ENCODE data around the gene ANKRD18B. TPM values are rescaled to one million over a fixed set of nuclear protein-coding genes. Genes with fewer than 3 reads are reported as not detected.
A peak's percentile ranks its signal among the peaks of the same experiment; 100 is the strongest.
"Not testable (repeated sequence)": the region's sequence is repeated elsewhere in the genome, so short reads cannot be mapped to it uniquely, and the experiment has no call there.

ANKRD18B gene
- total and polyA plus RNA-seq, 8 donors: 0.14 to 1.3 (median 0.52) TPM

DNA sequence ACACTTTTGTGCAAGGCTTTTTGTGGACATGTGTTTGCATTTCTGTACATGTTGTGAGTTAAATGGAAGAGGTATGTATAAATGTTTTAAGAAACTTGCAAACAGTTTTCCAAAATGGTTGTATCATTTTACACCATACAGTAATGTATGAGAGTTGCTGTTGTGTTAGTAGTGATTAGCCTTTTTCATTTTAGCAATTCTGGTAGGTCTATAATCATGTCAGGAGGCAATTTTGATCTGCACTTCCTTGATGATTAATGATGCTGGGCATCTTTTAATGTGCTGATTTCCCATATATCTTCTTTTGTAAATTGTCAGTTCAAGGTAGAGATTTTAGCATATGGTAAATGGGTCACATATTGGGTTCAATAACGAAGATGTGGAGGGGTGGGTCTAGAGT, 87.3 kb downstream of the ANKRD18B start:
- TF ChIP-seq, protein P1, sequence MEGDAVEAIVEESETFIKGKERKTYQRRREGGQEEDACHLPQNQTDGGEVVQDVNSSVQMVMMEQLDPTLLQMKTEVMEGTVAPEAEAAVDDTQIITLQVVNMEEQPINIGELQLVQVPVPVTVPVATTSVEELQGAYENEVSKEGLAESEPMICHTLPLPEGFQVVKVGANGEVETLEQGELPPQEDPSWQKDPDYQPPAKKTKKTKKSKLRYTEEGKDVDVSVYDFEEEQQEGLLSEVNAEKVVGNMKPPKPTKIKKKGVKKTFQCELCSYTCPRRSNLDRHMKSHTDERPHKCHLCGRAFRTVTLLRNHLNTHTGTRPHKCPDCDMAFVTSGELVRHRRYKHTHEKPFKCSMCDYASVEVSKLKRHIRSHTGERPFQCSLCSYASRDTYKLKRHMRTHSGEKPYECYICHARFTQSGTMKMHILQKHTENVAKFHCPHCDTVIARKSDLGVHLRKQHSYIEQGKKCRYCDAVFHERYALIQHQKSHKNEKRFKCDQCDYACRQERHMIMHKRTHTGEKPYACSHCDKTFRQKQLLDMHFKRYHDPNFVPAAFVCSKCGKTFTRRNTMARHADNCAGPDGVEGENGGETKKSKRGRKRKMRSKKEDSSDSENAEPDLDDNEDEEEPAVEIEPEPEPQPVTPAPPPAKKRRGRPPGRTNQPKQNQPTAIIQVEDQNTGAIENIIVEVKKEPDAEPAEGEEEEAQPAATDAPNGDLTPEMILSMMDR (IDR thresholded peaks at IDR 0.05): no peak
- H3K27me3 ChIP-seq: no peaks in the 10 kb centered on the region
- DNase-seq (no peak), ATAC-seq (no peak)
- no peak overlapping the region for H3K27ac ChIP-seq
- H3K9me3 ChIP-seq: peaks cover 0 to 11% of the 10 kb centered on the region in 2 donors
- H3K4me1 ChIP-seq: no peaks in the 10 kb centered on the region
- H3K4me3 ChIP-seq: no peak overlapping the region
- intact Hi-C loops (cut with DNase I): no loop called here
- no peaks in the 10 kb centered on the region for H3K36me3 ChIP-seq

DNA sequence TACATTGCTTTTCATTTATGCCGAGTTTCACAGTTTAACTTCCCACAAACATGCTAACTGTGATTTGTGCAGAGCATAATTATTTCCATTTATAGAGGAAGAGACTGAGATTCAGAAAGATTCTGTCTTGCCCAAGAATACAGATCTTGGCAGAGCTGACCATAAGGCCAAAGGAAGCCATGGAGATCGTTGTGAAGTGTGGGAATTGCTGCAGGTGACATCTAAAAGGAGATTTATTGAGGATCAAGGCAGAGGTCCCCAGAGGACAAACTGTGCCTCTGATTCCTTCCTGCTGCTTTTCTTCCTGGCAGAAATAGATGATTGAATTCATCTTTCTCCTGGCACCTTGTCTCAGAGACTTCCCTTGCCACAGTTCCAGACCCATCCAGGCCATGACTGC, 88.4 kb downstream of the ANKRD18B start:
- intact Hi-C loops (cut with DNase I); H3K4me3 ChIP-seq; H3K4me1 ChIP-seq; DNase-seq; H3K27ac ChIP-seq; ATAC-seq; H3K27me3 ChIP-seq; H3K36me3 ChIP-seq: not testable (repeated sequence)
- H3K9me3 ChIP-seq: peaks cover 0 to 11% of the 10 kb centered on the region in 2 donors

DNA sequence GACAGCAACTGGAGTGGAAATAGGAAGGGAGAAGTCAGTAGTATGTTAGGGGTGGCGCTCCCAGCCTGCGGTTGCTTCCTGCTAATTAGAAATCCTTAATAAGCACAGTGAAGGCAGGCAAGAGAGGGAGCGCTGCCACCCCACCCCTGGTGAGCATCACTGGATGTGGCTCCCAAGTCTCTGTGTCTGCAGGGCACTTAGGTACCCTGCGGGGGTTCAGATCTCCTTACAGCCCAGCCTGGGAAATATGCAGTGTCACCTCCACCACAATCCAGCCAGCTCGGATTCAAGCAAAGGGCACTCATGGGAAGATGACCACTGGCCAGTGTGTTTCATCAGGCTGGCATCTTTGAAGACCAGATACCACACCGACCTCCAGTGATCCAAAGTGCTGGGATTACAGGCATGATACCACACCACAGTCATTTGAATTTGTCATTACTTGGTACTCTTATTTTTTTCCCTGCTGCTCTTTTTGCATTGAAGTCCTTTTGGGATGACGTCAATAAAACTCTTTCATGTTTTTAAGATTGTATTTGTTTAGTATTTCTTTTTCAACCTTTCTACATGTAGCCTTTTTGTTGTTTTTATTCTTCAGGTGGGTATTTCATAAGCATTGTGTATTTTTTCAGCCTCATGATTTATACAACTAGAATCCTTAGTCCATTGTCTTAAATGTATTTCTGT, 90.1 kb downstream of the ANKRD18B start:
- no peaks in the 10 kb centered on the region for H3K4me1 ChIP-seq
- intact Hi-C loops (cut with DNase I): no loop called here
- no peak overlapping the region for H3K4me3 ChIP-seq
- H3K36me3 ChIP-seq: no peaks in the 10 kb centered on the region
- peaks cover 0 to 10% of the 10 kb centered on the region in 2 donors for H3K27me3 ChIP-seq
- ATAC-seq: no peak
- H3K9me3 ChIP-seq: peaks cover 0 to 11% of the 10 kb centered on the region in 2 donors
- TF ChIP-seq, protein P1 (IDR thresholded peaks at IDR 0.05): no peak
- no peak for DNase-seq
- no peak overlapping the region for H3K27ac ChIP-seq

DNA sequence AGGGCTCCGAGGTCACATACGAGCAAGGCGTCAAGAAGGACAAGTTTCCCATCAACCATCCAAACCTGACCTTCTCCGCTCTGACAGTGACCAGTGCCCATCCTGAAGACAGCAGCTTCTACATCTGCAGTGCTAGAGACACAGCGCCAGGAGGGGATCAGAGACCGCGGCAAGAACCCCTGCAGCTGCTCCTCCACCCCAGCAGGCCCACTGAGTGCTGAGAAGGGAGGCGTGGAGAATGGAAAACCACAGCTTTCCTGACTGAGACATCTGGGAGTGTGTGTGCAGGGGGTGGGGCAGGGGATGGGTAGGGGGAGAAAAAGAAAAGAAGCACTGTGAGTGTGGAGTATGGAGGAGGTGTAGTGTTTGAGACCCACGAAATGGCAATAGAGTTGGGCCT, 94.3 kb downstream of the ANKRD18B start:
- DNase-seq; H3K36me3 ChIP-seq; ATAC-seq; H3K9me3 ChIP-seq; H3K27ac ChIP-seq; intact Hi-C loops (cut with DNase I); H3K4me1 ChIP-seq; H3K4me3 ChIP-seq: not testable (repeated sequence)
- peaks cover 0 to 16% of the 10 kb centered on the region in 2 donors for H3K27me3 ChIP-seq

DNA sequence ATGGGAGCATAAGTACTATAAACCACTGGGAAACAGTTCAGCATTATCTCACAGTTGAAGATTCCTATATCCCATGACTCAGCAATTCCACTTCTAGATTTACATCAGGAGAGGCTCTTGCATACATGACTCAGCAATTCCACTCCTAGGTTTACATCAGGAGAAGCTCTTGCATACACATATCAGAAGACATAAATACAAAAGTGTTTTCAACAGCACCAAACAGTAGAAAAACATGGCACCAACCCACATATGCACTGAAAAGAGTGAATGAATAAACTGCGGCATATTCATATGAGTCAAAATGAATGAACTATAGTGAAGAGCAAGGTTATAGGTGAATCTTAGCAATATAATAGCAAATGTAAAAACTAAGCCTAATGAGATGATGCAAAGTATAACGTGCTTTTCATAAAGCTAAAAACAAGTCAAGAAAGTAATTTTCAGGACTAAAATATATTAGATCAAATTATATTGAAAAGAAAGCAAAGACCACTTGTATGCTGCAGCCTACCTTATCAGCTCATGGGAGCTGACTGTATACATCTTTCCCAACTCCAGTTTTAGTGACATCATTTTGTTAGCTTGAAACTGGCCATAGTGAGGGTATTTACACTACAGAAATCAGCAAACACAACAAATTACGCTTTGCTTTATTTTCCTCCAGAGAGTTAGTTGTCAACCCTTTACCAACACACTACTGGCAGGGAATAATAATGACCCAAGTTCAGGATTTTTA, 95.8 kb downstream of the ANKRD18B start:
- intact Hi-C loops (cut with DNase I): no loop called here
- ATAC-seq (no peak), DNase-seq (no peak)
- no peak overlapping the region for H3K4me3 ChIP-seq
- TF ChIP-seq, protein P1 (IDR thresholded peaks at IDR 0.05): no peak
- H3K9me3 ChIP-seq: no peaks in the 10 kb centered on the region
- no peak overlapping the region for H3K27ac ChIP-seq
- H3K4me1 ChIP-seq: no peaks in the 10 kb centered on the region
- no peaks in the 10 kb centered on the region for H3K36me3 ChIP-seq
- peaks cover 0 to 23% of the 10 kb centered on the region in 2 donors for H3K27me3 ChIP-seq

DNA sequence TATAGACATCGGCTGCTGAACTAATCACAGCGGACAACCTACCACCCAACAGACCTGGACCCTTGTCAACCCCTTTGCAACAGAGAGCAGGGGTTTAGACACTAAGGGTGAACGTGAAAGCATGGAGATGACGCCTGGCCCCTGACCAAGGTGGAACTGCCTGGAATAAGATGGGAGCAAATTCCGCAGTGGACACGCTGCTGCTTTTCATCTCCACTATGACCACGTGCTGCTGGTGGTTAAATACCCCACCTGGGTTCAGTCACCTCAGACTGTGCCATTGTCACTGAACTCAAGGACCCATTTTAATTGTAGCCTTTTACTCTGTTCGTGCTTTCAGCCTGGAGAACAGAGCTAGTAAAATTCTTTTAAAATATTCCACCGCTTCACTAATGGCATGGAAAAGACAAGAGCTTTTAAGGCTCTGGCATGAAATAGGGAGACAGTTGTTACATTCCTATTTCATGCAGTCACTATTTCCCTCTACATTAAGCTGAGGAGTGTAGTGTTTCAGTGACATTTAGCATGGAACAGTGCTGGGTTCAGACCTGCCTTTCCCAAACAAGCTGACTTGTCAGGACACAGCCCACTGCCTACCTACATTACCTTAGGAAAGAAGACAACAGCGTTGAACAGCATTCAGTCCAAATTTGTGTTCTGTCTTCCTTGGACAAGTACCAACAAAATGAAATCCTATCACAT, 96.8 kb downstream of the ANKRD18B start:
- intact Hi-C loops (cut with DNase I): no loop called here
- H3K27ac ChIP-seq: no peak overlapping the region
- no peaks in the 10 kb centered on the region for H3K9me3 ChIP-seq
- no peaks in the 10 kb centered on the region for H3K36me3 ChIP-seq
- H3K27me3 ChIP-seq: peaks cover 0 to 23% of the 10 kb centered on the region in 2 donors
- no peaks in the 10 kb centered on the region for H3K4me1 ChIP-seq
- peak; percentile 60 for ATAC-seq
- no peak overlapping the region for H3K4me3 ChIP-seq
- DNase-seq: no peak
- TF ChIP-seq, protein P1 (IDR thresholded peaks at IDR 0.05): no peak
